Neuron (in vitro differentiated cells): ENCODE results near the gene SERPINB1.
"Not testable (repeated sequence)": the region's sequence is repeated elsewhere in the genome, so short reads cannot be mapped to it uniquely, and the experiment has no call there.

Experiments
- H2AFZ ChIP-seq: one replicate; pipeline ENCODE4 v1.6.1; 2013; ENCODE audit warnings: low read depth, mild to moderate bottlenecking, inconsistent platforms, low read length, moderate library complexity
- H3K27me3 ChIP-seq: one replicate; pipeline ENCODE4 v1.6.1; 2013; ENCODE audit warnings: low read length; ENCODE audit not compliant: insufficient read depth
- H3K36me3 ChIP-seq: one replicate; pipeline ENCODE4 v1.6.1; 2013; ENCODE audit warnings: low read length; ENCODE audit not compliant: insufficient read depth
- H3K4me1 ChIP-seq: one replicate; pipeline ENCODE4 v1.6.1; 2013; ENCODE audit warnings: low read length; ENCODE audit not compliant: insufficient read depth
- H3K4me3 ChIP-seq: 2 replicates; pipeline ENCODE4 v1.5.1; 2013; ENCODE audit warnings: mild to moderate bottlenecking, low read length, moderate library complexity
- H3K9me3 ChIP-seq: one replicate; pipeline ENCODE4 v1.6.1; 2013; ENCODE audit warnings: low read length

SERPINB1 gene

GRCh38 chr6:2861060-2861821 lies 19.6 kb upstream of the SERPINB1 start:
- Histone ChIP-seq H3K4me3 (no peak overlapping the region), H2AFZ (no peak overlapping the region), H3K27me3 (no peaks in the 10 kb centered on the region), H3K36me3 (no peaks in the 10 kb centered on the region), H3K4me1 (peaks cover 3% of the 10 kb centered on the region), H3K9me3 (no peaks in the 10 kb centered on the region)

- H3K4me3 ChIP-seq, H3K9me3 ChIP-seq, H3K36me3 ChIP-seq, H3K4me1 ChIP-seq, H2AFZ ChIP-seq, H3K27me3 ChIP-seq: not testable (repeated sequence)
Observed at GRCh38 chr6:2860706-2861059, 19.0 kb upstream of the SERPINB1 start.

DNA sequence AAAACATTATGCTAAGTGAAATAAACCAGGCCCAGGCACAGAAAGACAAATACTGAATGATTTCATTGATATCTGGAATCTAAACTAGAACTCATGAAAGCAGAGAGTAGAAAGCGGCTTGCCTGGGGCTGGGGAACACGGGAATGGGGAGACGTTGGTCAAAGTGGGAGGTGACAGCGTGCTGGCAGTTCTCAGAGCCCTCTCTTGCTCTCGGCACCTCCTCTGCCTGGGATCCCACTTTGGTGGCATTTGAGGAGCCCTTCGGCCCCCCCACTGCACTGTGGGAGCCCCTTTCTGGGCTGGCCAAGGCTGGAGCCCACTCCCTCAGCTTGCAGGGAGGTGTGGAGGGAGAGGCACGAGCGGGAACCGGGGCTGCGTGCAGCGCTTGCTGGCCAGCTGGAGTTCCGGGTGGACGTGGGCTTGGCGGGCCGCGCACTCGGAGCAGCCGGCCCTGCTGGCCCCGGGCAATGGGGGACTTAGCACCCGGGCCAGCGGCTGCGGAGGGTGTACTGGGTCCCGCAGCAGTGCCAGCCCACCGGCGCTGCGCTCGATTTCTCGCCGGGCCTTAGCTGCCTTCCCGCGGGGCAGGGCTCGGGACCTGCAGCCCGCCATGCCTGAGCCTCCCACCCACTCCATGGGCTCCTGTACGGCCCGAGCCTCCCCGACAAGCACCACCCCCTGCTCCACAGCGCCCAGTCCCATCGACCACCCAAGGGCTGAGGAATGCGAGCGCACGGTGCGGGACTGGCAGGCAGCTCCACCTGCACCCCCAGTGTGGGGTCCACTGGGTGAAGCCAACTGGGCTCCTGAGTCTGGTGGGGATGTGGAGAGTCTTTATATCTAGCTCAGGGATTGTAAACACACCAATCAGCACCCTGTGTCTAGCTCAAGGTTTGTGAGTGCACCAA lies 18.4 kb upstream of the SERPINB1 start:
- not testable (repeated sequence) for H3K9me3 ChIP-seq, H3K4me3 ChIP-seq, H3K27me3 ChIP-seq, H2AFZ ChIP-seq, H3K36me3 ChIP-seq
- peaks cover 12% of the 10 kb centered on the region for H3K4me1 ChIP-seq

DNA sequence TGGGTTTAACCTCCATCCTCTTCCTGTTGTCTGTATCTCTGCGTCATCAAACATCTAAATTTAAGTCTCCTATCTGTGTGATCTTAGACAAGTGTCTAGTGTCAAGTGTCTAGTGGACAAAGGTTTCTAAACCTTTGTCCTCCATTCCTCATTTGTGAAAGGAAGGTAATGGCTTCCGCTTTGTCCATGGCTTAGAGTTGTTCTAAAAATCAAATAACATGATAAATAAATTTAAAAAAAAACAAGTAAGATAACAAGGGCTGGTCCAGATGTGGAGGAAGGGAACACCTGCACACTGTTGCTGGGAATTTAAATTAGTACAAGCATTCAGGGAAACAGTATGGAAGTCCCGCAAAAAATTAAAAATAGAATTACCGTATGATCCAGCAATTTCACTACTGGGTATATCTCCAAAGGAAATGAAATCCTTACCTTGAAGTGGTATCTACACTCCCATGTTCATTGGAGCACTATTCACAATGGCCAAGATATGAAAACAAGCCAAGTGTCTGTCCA lies 17.6 kb upstream of the SERPINB1 start:
- no peak overlapping the region for H2AFZ ChIP-seq
- no peaks in the 10 kb centered on the region for H3K27me3 ChIP-seq

GRCh38 chr6:2857580-2858337 lies 16.1 kb upstream of the SERPINB1 start:
- no peaks in the 10 kb centered on the region for H3K36me3 ChIP-seq
- H3K4me3 ChIP-seq: no peak overlapping the region
- no peak overlapping the region for H2AFZ ChIP-seq
- H3K27me3 ChIP-seq: no peaks in the 10 kb centered on the region
- H3K4me1 ChIP-seq: peaks cover 24% of the 10 kb centered on the region
- H3K9me3 ChIP-seq: no peaks in the 10 kb centered on the region

More for the DNA sequence above, 17.6 kb upstream of the SERPINB1 start:
- Histone ChIP-seq H3K4me3 (no peak overlapping the region), H3K36me3 (no peaks in the 10 kb centered on the region), H3K4me1 (peaks cover 20% of the 10 kb centered on the region), H3K9me3 (no peaks in the 10 kb centered on the region)

DNA sequence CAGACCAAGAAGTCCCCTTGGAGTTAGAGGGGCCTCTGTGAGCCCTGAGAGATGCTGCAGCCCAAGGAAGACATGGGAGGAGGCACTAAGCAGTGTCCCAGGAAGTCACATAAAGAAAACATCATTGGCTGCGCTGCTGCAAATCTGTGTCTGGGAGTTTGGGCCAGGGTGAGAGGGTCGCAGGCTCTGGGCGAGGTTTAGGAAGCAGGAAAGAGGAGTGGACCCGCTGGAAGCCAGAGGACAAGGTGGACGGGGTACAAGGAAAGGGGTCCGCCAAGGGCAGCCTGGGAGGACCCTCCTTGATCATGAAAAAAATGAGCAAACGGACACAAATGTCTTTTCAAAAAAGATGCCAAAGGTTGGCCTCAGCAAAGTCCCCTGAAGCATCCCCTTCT lies 15.5 kb upstream of the SERPINB1 start:
- Histone ChIP-seq H3K4me1 (peaks cover 24% of the 10 kb centered on the region), H2AFZ (no peak overlapping the region), H3K27me3 (no peaks in the 10 kb centered on the region), H3K36me3 (no peaks in the 10 kb centered on the region), H3K4me3 (no peak overlapping the region), H3K9me3 (no peaks in the 10 kb centered on the region)

GRCh38 chr6:2855061-2855519 lies 13.4 kb upstream of the SERPINB1 start:
- Histone ChIP-seq H2AFZ (no peak overlapping the region), H3K27me3 (no peaks in the 10 kb centered on the region), H3K9me3 (no peaks in the 10 kb centered on the region), H3K36me3 (no peaks in the 10 kb centered on the region), H3K4me1 (peaks cover 24% of the 10 kb centered on the region), H3K4me3 (no peak overlapping the region)

DNA sequence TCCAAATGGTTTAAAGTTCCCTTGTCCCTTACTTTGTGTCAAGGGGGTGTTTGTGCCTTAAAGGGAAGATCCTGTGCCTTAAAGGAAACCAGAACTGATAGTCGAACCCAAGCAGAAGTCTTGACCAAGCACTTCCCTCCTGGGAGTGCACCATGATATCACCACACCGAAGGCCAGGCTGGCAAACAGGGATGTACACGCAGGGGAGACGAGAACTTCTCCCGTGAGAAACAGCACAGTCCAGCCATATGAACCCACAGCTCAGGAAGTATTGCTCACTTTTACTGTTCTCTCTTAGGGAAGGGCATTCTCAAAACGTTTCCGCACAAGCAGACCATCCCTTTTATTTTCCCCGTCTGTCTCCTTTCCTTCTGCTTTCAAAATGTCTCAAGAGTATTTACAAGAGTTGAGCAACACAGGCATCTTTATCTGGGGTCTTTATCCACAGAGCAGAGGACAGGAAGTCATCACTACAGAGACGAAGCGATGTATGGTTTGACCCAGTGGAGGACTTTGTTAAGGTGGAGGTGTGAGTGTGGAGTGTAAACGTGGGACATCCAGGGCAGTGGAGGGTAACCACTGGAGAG lies 12.8 kb upstream of the SERPINB1 start:
- no peak overlapping the region for H3K4me3 ChIP-seq
- no peaks in the 10 kb centered on the region for H3K9me3 ChIP-seq
- H3K36me3 ChIP-seq: no peaks in the 10 kb centered on the region
- no peaks in the 10 kb centered on the region for H3K27me3 ChIP-seq
- H3K4me1 ChIP-seq: peaks cover 24% of the 10 kb centered on the region
- H2AFZ ChIP-seq: no peak overlapping the region

GRCh38 chr6:2853769-2854395 lies 12.2 kb upstream of the SERPINB1 start:
- Histone ChIP-seq H3K4me1 (peaks cover 24% of the 10 kb centered on the region), H3K4me3 (no peak overlapping the region)

DNA sequence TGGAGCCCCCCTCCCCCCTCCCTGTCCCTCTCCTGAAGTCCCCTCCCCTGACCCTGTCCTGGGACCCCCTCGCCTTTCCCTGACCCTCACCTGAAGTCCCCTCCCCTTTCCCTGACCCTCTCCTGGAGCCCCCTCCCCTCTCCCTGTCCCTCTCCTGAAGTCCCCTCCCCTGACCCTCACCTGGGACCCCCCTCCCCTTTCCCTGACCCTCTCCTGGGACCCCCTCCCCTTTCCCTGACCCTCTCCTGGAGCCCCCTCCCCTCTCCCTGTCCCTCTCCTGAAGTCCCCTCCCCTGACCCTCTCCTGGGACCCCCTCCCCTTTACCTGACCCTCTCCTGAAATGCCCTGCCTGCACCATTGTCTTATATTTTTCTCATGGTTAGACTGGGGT lies 11.7 kb upstream of the SERPINB1 start:
- not testable (repeated sequence) for H2AFZ ChIP-seq, H3K4me3 ChIP-seq, H3K27me3 ChIP-seq, H3K9me3 ChIP-seq, H3K36me3 ChIP-seq
- peaks cover 24% of the 10 kb centered on the region for H3K4me1 ChIP-seq

More at GRCh38 chr6:2853769-2854395, 12.2 kb upstream of the SERPINB1 start:
- Histone ChIP-seq H3K9me3 (no peaks in the 10 kb centered on the region), H3K27me3 (no peaks in the 10 kb centered on the region), H2AFZ (no peak overlapping the region), H3K36me3 (no peaks in the 10 kb centered on the region)

- Histone ChIP-seq H2AFZ (no peak overlapping the region), H3K27me3 (no peaks in the 10 kb centered on the region), H3K9me3 (no peaks in the 10 kb centered on the region), H3K4me3 (no peak overlapping the region), H3K36me3 (no peaks in the 10 kb centered on the region), H3K4me1 (peaks cover 24% of the 10 kb centered on the region)
Observed at GRCh38 chr6:2852921-2853322, 11.3 kb upstream of the SERPINB1 start.

- Histone ChIP-seq H3K4me1 (peaks cover 24% of the 10 kb centered on the region), H3K36me3 (no peaks in the 10 kb centered on the region), H3K9me3 (no peaks in the 10 kb centered on the region), H3K4me3 (no peak overlapping the region), H2AFZ (no peak overlapping the region), H3K27me3 (no peaks in the 10 kb centered on the region)
Observed at GRCh38 chr6:2852514-2852855, 10.8 kb upstream of the SERPINB1 start.
